ENCODE measurements around the gene PELI1. TPM values are rescaled to one million over a fixed set of nuclear protein-coding genes. Genes with fewer than 3 reads are reported as not detected.

PELI1 gene, protein sequence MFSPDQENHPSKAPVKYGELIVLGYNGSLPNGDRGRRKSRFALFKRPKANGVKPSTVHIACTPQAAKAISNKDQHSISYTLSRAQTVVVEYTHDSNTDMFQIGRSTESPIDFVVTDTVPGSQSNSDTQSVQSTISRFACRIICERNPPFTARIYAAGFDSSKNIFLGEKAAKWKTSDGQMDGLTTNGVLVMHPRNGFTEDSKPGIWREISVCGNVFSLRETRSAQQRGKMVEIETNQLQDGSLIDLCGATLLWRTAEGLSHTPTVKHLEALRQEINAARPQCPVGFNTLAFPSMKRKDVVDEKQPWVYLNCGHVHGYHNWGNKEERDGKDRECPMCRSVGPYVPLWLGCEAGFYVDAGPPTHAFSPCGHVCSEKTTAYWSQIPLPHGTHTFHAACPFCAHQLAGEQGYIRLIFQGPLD
- total RNA-seq = 10 to 100 TPM; 13.7 to 31.1 (median 19.7) TPM

DNA sequence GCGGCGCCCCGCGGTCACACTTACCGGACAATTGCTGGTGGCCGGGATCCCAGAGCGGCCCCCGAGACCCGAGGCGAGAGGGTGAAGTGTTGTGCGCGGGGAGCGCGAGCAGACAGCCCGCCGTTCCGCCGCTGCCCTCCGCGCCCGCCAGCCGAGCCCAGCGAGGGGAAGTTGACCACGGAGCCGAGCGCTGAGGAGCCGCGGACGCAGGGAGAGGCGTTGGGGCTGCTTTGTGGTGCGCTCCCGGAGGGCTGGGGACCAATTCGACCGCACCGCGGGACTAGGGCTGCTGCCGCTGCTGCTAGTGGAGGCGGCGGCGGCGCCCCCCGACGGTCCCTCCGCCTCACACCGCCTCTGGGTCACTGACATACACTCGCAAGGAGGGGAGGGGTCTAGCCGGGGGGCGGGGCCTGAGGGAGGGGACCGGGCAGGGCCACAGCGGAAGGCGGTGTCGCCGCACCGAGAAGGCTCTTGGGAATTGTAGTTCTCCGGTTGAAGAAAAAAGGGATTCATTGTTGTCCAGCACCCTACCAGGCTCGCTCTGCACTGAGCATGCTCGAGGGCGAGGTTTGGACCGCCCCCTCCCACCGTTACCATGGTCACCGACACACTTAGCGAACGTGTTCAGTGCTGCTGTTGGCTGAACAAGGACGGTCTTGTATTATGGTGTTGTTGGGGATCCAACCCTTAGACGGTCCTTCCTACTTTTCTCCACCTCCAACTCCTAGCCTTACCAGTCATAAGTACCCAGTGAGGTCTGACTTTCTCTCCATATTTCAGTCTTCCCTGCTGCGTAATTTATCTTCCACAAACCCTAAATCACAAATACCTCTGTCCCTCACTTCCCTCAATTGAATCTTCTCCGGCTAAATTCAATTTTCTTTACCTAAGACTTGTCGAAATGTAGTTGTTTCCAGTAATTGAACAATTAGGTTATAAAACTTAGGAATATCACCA lies at the start of gene PELI1:
PELI1 (minus strand) TSS at position 364 of the 957 bp plus-strand sequence. CDS start 36,110 bp downstream, outside the sequence.
- Histone ChIP-seq H3K9me3 (no peaks in the 10 kb centered on the region), H3K36me3 (no peaks in the 10 kb centered on the region), H3K4me1 (peaks cover 18 to 36% (median 34%) of the 10 kb centered on the region in 4 donors), H3K27ac (replicated peaks in 1 of 4) (peak within 1 kb of the TSS; percentile 92 to 99 (median 98)), H3K4me3 (peak within 1 kb of the TSS; percentile 68 to 100 (median 96)), H3K27me3 (no peaks in the 10 kb centered on the region)
- DNase-seq (ENCODE audit: extremely low spot score) = peak; percentile 99
- TF ChIP-seq POLR2AphosphoS5 (IDR thresholded peaks at IDR 0.05) (peak; percentile 99 to 100), EP300 (IDR thresholded peaks at IDR 0.05) (no peak), POLR2A (IDR thresholded peaks at IDR 0.05; ENCODE audit: low read depth) (peak; percentile 94)
- TF ChIP-seq, protein P1, sequence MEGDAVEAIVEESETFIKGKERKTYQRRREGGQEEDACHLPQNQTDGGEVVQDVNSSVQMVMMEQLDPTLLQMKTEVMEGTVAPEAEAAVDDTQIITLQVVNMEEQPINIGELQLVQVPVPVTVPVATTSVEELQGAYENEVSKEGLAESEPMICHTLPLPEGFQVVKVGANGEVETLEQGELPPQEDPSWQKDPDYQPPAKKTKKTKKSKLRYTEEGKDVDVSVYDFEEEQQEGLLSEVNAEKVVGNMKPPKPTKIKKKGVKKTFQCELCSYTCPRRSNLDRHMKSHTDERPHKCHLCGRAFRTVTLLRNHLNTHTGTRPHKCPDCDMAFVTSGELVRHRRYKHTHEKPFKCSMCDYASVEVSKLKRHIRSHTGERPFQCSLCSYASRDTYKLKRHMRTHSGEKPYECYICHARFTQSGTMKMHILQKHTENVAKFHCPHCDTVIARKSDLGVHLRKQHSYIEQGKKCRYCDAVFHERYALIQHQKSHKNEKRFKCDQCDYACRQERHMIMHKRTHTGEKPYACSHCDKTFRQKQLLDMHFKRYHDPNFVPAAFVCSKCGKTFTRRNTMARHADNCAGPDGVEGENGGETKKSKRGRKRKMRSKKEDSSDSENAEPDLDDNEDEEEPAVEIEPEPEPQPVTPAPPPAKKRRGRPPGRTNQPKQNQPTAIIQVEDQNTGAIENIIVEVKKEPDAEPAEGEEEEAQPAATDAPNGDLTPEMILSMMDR (IDR thresholded peaks at IDR 0.05) = peak in 2 of 3 experiments; percentile 6 to 30
- intact Hi-C loops (cut with DNase I) = loop anchor here (5.0 to 10.0 kb wide), 2 partner anchors 60 to 83 kb away; no protein-coding TSS in a partner anchor
- 20% methylated on average over 14 of the region's 68 CpGs for WGBS

DNA sequence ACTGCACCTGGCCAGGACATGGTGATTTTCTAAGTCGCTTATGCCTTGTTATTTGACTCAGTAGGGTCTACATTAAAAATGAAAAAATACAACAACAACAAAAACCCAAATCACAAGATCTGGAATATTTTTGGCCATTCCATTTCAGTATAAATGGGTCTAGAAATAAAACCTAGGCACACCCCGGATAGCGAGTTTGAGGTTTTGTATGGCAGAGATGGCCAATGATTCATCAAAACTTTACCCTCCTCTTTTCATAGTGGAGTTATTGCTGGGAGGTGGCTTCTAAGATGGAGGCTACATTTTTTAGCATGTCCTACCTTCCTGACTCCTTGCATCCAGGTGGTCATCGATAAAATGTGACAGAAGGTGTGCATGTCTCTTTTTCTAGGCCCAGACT lies 49.3 kb upstream of the PELI1 start:
- H3K9me3 ChIP-seq = no peaks in the 10 kb centered on the region
- intact Hi-C loops (cut with DNase I) = no loop called here
- no peaks in the 10 kb centered on the region for H3K36me3 ChIP-seq
- H3K27ac ChIP-seq (replicated peaks in 1 of 4) = no peak overlapping the region
- TF ChIP-seq EP300 (IDR thresholded peaks at IDR 0.05) (no peak), POLR2AphosphoS5 (IDR thresholded peaks at IDR 0.05) (no peak), POLR2A (IDR thresholded peaks at IDR 0.05; ENCODE audit: low read depth) (no peak)
- TF ChIP-seq, protein P1 (IDR thresholded peaks at IDR 0.05) = no peak
- peaks cover 0 to 13% (median 8%) of the 10 kb centered on the region in 4 donors for H3K4me1 ChIP-seq
- WGBS = 90% methylated on average over 4 of the region's 4 CpGs
- H3K4me3 ChIP-seq = no peak overlapping the region
- DNase-seq (ENCODE audit: extremely low spot score) = no peak
- H3K27me3 ChIP-seq = no peaks in the 10 kb centered on the region

DNA sequence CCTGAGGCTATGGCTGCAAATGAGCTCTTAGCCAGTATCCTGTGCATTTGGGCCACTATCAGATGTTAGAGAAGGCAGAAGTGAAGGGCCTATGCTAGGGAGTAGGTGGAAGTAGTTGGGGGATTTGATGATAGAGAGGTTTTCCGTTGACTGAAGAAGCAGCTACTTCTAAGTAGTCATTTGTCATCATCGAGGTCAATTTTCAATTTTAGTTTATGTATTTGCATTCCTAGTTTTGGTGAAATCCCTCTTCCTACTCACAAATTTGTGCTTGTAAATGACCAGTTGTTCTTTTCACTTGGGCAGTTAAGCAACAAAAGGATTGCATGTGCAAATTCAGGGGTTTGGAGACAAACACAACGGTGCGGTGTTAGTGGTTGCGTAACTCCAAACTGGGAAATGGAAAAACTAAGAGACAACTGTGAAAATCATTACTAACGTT lies 48.5 kb upstream of the PELI1 start:
- intact Hi-C loops (cut with DNase I) = no loop called here
- no peak for DNase-seq (ENCODE audit: extremely low spot score)
- H3K9me3 ChIP-seq = no peaks in the 10 kb centered on the region
- no peak overlapping the region for H3K4me3 ChIP-seq
- H3K4me1 ChIP-seq = peaks cover 2 to 16% (median 8%) of the 10 kb centered on the region in 4 donors
- TF ChIP-seq POLR2AphosphoS5 (IDR thresholded peaks at IDR 0.05) = peak in 1 of 2 donors; percentile 28
- TF ChIP-seq, protein P1 (IDR thresholded peaks at IDR 0.05) = no peak
- H3K27me3 ChIP-seq = no peaks in the 10 kb centered on the region
- H3K27ac ChIP-seq (replicated peaks in 1 of 4) = peak overlapping the region in 3 of 4 donors; percentile 8 to 49 (median 39)
- H3K36me3 ChIP-seq = no peaks in the 10 kb centered on the region
- WGBS = 63% methylated on average over 6 of the region's 6 CpGs

DNA sequence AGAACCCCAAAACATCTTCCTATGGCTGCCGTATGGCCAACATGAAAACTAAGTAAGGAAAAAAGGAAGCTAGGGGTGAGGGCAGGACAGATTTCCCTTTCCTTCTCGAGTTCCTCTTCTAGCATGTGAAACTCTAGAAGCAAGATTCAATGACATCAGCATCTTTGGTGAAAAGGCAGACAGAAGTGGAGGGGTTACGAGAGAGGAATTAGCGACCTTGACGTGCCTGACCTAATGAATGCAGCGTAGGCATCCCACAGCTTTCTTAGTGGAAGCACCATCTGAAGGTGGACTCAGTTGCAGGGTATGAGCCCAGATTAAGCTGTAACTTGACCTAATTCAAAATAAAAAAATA lies 47.9 kb upstream of the PELI1 start:
- H3K36me3 ChIP-seq = no peaks in the 10 kb centered on the region
- intact Hi-C loops (cut with DNase I) = no loop called here
- H3K27me3 ChIP-seq = no peaks in the 10 kb centered on the region
- H3K4me3 ChIP-seq = no peak overlapping the region
- TF ChIP-seq, protein P1 (IDR thresholded peaks at IDR 0.05) = no peak
- TF ChIP-seq POLR2AphosphoS5 (IDR thresholded peaks at IDR 0.05) (no peak), EP300 (IDR thresholded peaks at IDR 0.05) (no peak), POLR2A (IDR thresholded peaks at IDR 0.05; ENCODE audit: low read depth) (no peak)
- H3K27ac ChIP-seq (replicated peaks in 1 of 4) = peak overlapping the region in 3 of 4 donors; percentile 8 to 49 (median 39)
- WGBS = 89% methylated on average over 6 of the region's 6 CpGs
- no peak for DNase-seq (ENCODE audit: extremely low spot score)
- H3K9me3 ChIP-seq = no peaks in the 10 kb centered on the region
- peaks cover 3 to 19% (median 10%) of the 10 kb centered on the region in 4 donors for H3K4me1 ChIP-seq
